Fibroblast of skin of scalp (primary cell): ENCODE results near the gene CMTM5.
"Not testable (repeated sequence)": the region's sequence is repeated elsewhere in the genome, so short reads cannot be mapped to it uniquely, and the experiment has no call there.

Source experiments
- DNase-seq: peaks from one replicate; pipeline ENCODE4 v3.0.0-alpha.2; 2013

CMTM5 gene

DNA sequence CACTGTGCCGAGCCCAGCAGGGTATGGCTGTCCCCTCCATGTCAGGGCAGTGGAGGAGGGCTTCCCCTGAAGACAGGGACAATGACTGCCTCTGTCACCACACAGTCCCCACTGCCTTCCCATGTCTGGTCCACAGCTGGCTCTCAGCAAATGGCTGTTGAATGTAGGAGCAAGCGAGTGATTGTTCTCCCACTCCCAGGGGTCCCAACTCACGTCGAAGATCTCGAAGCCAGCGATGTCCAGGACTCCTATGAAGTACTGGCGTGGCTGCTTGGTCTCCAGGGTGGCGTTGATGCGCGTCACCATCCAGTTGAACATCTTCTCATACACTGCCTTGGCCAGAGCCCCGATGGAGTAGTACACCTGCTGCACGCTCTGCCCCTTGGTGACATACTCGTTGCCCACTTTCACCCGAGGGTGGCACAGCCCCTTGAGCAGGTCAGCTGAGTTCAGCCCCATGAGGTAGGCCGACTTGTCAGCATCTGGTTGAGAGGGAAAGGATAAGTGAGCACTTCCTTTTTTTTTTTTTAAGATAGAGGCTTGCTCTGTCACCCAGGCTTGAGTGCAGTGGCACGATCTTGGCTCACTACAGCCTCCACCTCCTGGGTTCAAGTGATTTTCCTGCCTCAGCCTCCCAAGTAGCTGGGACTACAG, 23.8 kb downstream of the CMTM5 start:
- DNase-seq: not testable (repeated sequence)

GRCh38 chr14:23401291-23401690, 24.4 kb downstream of the CMTM5 start:
- DNase-seq: no peak

DNA sequence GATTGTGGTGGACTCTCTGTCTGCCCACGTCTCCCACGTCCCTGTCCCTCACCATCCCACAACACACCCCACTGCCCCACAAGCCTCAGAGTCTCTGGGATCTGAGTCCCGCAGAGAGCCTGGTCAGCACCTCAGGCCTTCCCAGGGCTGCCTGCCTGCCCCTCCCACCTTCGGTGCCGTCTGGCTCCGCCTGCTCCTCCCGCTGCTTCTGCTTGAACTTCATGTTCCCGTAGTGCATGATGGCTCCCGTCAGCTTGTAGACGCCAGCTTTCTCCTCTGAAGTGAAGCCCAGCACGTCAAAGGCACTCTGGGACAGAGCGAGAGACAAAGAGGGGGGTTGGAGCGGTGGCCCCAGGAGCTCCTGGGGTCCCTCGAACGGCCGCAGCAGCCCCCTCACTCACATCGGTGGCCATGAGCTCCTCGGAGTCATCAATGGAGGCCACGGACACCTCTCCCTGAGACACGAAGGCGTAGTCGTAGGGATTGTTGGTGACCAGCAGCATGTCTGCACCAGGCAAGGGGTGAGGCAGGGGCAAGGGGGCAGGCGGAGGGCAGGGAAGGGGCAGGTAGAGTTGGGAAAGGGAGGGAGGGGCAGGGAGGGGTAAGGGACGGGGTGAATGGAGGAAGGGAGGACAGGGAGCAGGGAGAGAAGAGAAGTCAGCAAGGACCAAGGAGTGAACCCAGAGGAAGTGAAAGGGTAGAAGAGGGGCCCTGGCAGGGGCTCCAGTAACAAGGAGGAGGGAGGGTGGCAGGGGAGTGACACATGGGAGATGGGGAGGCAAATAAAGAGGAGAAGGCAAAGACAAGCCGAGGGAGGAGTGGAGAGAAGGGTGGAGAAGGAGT, 25.7 kb downstream of the CMTM5 start:
- no peak for DNase-seq

GRCh38 chr14:23403139-23403438, 26.2 kb downstream of the CMTM5 start:
- no peak for DNase-seq

DNA sequence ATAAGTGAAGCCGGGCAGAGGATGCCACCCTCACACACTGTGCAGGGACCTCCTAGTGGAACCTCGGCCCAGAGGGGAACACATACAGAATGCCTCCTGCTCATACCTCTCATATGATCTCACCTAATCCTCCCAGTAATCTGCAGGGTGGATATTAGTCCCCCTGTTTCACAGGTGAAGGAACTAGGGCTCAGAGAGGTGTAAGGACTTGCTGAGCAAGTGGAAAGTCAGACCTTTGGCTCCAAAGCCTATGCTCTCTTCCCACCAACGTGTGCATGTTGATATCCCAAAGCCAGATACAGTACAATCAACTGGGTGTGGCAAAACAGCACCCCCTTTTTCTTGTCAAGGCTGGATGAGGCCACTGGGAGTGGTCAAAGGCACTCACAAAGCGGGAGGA, 27.1 kb downstream of the CMTM5 start:
- no peak for DNase-seq

DNA sequence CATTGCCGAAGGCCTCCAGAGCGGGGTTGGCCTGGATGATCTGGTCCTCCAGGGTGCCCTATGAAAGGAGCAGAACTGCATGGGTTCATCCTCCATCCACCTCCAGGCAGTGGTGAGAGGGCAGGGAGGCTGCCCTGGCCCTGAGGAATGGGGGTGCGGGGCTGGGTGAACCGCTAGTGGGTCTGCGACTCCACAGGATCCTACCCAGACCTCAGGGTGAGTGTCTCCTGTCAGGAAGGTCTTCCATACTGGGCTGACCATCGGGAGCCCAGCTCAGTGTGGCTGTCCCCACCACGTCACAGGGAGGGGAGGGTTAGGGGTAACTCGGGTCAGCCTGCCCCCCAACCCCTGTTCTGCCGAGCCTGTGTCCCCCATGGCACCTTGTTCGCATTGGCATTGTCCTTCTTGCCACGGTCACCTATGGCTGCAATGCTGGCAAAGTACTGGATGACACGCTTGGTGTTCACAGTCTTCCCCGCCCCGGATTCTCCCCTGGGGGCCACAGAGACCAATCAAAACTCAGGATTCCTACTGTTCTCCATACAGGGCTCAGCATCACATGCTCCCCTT, 27.6 kb downstream of the CMTM5 start:
- DNase-seq: no peak

DNA sequence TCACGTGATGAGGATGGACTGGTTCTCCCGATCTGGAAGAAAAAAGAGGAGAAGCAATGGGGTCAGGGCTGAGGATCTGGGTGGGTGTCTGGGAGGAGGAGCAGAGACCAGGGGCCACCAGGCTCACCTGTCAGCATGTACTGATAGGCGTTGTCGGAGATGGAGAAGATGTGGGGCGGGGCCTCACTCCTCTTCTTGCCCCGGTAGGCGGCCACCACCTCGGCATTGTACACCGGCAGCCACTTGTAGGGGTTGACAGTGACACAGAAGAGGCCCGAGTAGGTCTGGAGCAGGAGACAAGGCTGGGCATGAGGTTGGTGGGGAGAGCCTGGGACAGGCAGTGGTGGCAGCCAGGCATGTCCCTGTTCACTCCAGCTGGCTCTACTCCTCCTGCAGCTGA, 28.2 kb downstream of the CMTM5 start:
- no peak for DNase-seq

- DNase-seq: no peak
Observed at GRCh38 chr14:23405516-23406025, 28.7 kb downstream of the CMTM5 start.

- DNase-seq: no peak
Observed at GRCh38 chr14:23406244-23406643, 29.4 kb downstream of the CMTM5 start.

DNA sequence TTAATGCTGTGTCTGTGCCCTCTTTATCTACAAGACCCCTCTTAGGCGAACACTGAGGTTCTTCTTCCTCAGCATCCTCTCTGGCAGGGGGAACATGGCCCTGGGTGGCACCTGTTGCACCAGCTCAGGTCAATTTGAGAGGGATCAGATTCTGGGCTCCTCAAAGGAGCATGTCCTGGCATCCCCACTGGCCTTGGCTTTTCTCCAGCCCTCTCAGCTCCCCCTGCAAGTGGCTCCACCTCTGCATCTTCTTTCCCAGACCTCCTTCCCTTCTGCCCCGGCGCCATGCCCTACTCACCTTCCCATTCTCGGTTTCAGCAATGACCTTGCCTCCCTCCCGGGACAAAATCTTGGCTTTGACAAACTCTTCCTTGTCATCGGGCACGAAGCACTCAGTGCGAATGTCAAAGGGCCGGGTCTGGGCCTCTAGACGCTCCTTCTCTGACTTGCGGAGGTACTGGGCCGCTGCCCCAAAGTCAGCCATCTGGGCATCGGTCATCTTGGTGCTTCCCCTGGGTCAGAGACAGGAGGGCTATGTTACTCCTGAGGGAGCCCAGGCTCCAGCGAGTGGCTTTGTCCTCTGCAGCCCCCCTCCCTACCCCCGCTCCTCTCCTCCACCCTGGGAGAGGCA, 30.0 kb downstream of the CMTM5 start:
- DNase-seq: no peak

- DNase-seq: no peak
Observed at GRCh38 chr14:23407516-23408306, 30.9 kb downstream of the CMTM5 start, which contains the start of gene MYH6. MYH6 (minus strand) TSS chr14:23408273; CDS start chr14:23407223, 1,050 bp downstream.

DNA sequence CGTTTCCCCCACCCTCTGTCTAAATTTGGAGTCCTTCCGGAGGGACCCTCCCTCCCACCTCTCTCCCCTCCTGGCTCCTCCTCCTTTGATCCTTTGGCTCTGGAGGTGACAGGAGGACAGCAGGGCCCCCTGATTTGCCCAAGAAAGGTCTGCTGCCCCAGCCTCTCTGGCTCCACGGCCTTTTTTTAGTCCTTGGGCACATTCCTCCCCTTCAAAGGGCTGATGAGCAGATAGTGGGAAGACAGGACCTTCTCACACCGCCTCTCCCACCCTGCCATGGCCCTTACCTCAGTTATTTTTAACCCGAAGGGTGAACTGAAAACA, 31.4 kb downstream of the CMTM5 start:
- no peak for DNase-seq

DNA sequence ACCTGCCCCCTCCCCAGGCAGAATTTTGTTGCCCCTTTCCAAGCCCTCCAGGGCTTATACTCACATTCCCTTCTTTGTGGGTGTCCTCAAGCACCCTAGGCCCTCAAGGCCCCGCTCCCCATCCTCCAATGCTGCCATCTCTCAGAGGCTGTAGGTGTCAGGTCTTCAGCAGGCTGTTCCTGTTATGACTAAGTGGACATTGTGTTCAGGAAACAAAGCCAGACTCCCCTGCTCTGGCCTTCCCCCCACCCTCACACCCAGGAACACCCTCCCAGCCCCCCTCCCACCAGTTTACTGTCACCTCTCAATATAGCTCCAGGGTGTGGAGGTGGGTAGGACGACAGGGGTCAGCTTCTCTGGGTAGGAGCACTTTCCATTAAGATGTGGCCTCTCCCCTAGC, 32.6 kb downstream of the CMTM5 start:
- no peak for DNase-seq

- no peak for DNase-seq
Observed at GRCh38 chr14:23409966-23410635, 33.3 kb downstream of the CMTM5 start.

DNA sequence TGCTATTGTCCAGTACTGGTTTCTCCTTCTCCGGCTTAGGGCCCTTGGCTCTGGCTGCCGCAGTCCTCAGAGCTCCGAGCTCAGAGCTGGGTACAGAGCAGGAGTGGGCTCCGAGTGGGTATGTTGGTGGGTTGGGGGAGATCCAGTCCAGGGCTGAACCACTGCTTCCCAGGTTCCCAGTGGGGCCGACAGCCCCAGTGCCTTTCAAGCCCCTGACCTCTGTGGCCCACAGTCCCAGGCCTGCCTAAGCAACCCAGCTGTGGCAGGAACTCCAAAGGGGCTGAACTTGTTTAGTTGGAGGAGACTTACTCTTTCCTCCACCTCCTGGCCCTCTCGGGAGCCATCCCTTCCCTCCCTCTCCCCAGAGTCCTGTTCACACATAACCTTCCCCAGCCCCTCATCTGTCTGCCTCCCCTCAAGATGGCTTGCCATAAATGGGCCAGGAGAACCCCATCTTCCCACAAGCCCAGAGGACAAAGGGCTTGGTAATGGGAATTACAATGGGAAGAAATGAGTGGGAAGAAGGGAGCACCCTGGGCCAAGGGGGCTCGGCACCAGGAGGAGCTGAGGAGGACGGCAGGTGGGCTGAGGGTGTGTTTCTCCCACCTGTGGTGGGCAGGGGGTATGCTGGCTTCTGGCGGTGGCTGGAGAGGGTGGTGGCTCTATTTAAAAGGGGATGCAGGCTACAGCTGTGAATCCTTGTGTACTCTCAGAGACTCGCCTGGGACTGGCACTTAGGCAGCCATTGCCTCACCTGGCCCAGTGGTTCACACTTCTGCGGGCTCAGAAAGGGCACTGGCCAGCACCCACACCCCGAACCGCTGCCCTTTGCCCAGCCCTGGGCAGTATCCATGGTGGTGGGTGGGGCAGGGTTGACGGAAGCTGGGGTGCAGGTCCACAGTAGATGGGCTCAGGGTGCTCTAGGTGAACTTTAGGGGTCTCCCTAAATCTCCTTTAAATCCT, 35.0 kb downstream of the CMTM5 start:
- DNase-seq: no peak

- no peak for DNase-seq
Observed at GRCh38 chr14:23413681-23414080, 36.8 kb downstream of the CMTM5 start.

- no peak for DNase-seq
Observed at GRCh38 chr14:23414254-23414653, 37.4 kb downstream of the CMTM5 start.

- DNase-seq: no peak
Observed at GRCh38 chr14:23414906-23415820, 38.3 kb downstream of the CMTM5 start.
